Femur (tissue), 1 donor: ENCODE data around the gene KLHL30.

Experiments used
- DNase-seq: peaks from one replicate; pipeline ENCODE4 v3.0.0-alpha.2; 2017

KLHL30 gene

GRCh38 chr2:238131761-238132462 is 6.6 kb upstream of the KLHL30 start:
- no peak for DNase-seq

GRCh38 chr2:238132463-238133450 is 5.7 kb upstream of the KLHL30 start:
- no peak for DNase-seq

GRCh38 chr2:238133499-238134392 is 4.7 kb upstream of the KLHL30 start:
- no peak for DNase-seq

GRCh38 chr2:238134393-238134785 is 4.1 kb upstream of the KLHL30 start:
- no peak for DNase-seq

GRCh38 chr2:238135601-238136150 is 2.8 kb upstream of the KLHL30 start:
- DNase-seq = no peak

GRCh38 chr2:238136820-238137537 is 1.5 kb upstream of the KLHL30 start:
- no peak for DNase-seq

- no peak for DNase-seq
Measured at GRCh38 chr2:238137885-238138284, 583 bp upstream of the KLHL30 start.

- DNase-seq = no peak
Measured at GRCh38 chr2:238139196-238140039, 950 bp downstream of the KLHL30 start.

- DNase-seq = no peak
Measured at GRCh38 chr2:238140040-238140439, 1.6 kb downstream of the KLHL30 start.

GRCh38 chr2:238140721-238141540 is 2.5 kb downstream of the KLHL30 start:
- no peak for DNase-seq

GRCh38 chr2:238141541-238142318 is 3.3 kb downstream of the KLHL30 start:
- no peak for DNase-seq

GRCh38 chr2:238142382-238143205 is 4.1 kb downstream of the KLHL30 start:
- no peak for DNase-seq

GRCh38 chr2:238143239-238143951 is 4.9 kb downstream of the KLHL30 start:
- DNase-seq = peak; percentile 65

GRCh38 chr2:238144262-238144661 is 5.8 kb downstream of the KLHL30 start:
- no peak for DNase-seq

GRCh38 chr2:238145046-238145445 is 6.6 kb downstream of the KLHL30 start:
- DNase-seq = no peak

- DNase-seq = no peak
Measured at GRCh38 chr2:238145851-238146250, 7.4 kb downstream of the KLHL30 start.

GRCh38 chr2:238146884-238147544 is 8.5 kb downstream of the KLHL30 start:
- no peak for DNase-seq
